ENCODE measurements around the gene CDAN1.

The CDAN1 gene

DNA sequence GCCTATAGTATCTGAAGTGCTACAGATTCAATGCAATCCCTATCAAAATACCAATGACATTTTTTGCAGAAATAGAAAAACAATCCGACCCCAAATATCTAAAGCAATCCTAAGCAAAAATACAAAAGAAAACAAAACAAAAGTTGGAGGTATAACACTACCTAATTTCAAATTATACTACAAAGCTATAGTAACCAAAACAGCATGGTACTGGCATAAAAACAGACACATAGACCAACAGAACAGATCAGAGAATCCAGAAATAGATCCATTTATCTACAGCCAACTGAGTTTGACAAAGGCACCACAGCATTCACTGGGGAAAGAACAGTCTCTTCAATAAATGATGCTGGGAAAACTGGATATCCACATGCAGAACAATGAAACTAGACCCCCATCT lies 23.8 kb upstream of the CDAN1 start:
- no peak overlapping the region for H3K4me3 ChIP-seq (replicated peaks; ENCODE audit: low read depth, low read length)
- no peak for DNase-seq (ENCODE audit: extremely low read depth, low read depth)
- TF ChIP-seq, protein P1, sequence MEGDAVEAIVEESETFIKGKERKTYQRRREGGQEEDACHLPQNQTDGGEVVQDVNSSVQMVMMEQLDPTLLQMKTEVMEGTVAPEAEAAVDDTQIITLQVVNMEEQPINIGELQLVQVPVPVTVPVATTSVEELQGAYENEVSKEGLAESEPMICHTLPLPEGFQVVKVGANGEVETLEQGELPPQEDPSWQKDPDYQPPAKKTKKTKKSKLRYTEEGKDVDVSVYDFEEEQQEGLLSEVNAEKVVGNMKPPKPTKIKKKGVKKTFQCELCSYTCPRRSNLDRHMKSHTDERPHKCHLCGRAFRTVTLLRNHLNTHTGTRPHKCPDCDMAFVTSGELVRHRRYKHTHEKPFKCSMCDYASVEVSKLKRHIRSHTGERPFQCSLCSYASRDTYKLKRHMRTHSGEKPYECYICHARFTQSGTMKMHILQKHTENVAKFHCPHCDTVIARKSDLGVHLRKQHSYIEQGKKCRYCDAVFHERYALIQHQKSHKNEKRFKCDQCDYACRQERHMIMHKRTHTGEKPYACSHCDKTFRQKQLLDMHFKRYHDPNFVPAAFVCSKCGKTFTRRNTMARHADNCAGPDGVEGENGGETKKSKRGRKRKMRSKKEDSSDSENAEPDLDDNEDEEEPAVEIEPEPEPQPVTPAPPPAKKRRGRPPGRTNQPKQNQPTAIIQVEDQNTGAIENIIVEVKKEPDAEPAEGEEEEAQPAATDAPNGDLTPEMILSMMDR (IDR thresholded peaks at IDR 0.05; ENCODE audit: low read depth, low read length, missing control alignments), result no peak

- TF ChIP-seq, protein P1 (IDR thresholded peaks at IDR 0.05; ENCODE audit: low read depth, low read length, missing control alignments), result no peak
Observed at GRCh38 chr15:42759093-42759492, 22.2 kb upstream of the CDAN1 start.

DNA sequence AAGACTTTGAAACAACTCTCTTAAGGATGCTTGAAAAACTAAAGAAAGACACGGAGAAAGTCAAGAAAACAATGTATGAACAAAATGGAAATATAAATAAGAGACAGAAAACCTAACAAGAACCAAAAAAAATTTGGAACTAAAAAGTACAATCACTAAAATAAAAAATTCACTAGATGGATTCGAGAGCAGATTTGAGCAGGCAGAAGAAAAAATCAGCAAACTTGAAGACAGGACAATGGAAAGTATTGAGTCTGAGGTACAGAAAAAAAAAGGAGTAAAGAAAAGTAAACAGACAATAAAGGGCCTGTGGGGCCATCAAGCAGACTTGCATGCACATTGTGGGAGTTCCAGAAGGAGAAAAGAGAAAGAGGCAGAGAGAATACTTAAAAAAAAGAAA lies 13.4 kb upstream of the CDAN1 start:
- no peak for DNase-seq (ENCODE audit: extremely low read depth, low read depth)
- H3K4me3 ChIP-seq (replicated peaks; ENCODE audit: low read depth, low read length), result no peak overlapping the region
- TF ChIP-seq, protein P1 (IDR thresholded peaks at IDR 0.05; ENCODE audit: low read depth, low read length, missing control alignments), result no peak

More at GRCh38 chr15:42759093-42759492, 22.2 kb upstream of the CDAN1 start:
- no peak overlapping the region for H3K4me3 ChIP-seq (replicated peaks; ENCODE audit: low read depth, low read length)
- DNase-seq (ENCODE audit: extremely low read depth, low read depth), result no peak

DNA sequence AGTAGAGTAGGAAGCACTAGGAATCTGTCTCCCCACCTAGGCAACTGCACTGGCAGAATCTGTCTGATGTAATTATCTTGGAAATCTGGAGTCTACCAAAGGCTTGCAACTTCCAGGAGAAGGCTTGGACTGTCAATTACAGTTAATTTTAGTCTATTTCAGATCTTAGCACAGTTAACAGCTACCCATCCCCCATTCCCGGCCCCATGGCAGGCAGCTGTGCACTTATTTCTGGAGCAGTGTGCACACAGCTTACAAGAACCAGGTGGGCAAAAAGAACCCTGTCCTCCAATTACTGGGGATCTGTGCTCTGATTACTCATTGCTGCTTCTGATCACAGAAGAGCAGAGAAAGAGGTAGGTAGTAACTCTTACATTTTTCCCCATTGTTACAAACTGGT lies 12.3 kb upstream of the CDAN1 start:
- DNase-seq (ENCODE audit: extremely low read depth, low read depth), result no peak
- TF ChIP-seq, protein P1 (IDR thresholded peaks at IDR 0.05; ENCODE audit: low read depth, low read length, missing control alignments), result no peak
- H3K4me3 ChIP-seq (replicated peaks; ENCODE audit: low read depth, low read length), result no peak overlapping the region

DNA sequence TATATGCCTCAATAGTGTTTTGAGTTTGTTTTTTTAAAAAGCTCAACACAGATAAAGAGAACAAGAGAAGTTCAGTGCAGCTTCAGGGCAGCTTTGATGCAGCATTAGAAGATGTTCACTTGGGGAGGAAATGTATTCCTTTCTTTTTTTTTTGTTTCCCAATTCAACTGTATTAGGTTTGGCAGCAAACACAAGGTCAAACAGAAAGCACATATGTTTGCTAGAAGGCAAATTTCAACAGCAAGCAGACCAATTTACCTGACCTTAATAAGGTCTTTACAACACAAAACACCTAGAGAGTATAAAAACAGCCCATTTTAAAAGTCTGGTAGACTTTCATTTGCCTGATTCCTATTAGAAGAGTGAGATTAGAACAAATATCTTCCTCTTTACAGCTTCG lies 7.3 kb upstream of the CDAN1 start:
- H3K4me3 ChIP-seq (replicated peaks; ENCODE audit: low read depth, low read length), result no peak overlapping the region
- no peak for DNase-seq (ENCODE audit: extremely low read depth, low read depth)

GRCh38 chr15:42742149-42742548 lies 5.2 kb upstream of the CDAN1 start:
- H3K4me3 ChIP-seq (replicated peaks; ENCODE audit: low read depth, low read length), result no peak overlapping the region
- DNase-seq (ENCODE audit: extremely low read depth, low read depth), result no peak
- TF ChIP-seq, protein P1 (IDR thresholded peaks at IDR 0.05; ENCODE audit: low read depth, low read length, missing control alignments), result no peak

More for the DNA sequence above, 7.3 kb upstream of the CDAN1 start:
- TF ChIP-seq, protein P1 (IDR thresholded peaks at IDR 0.05; ENCODE audit: low read depth, low read length, missing control alignments), result no peak

GRCh38 chr15:42741710-42742109 lies 4.8 kb upstream of the CDAN1 start:
- no peak for DNase-seq (ENCODE audit: extremely low read depth, low read depth)
- no peak overlapping the region for H3K4me3 ChIP-seq (replicated peaks; ENCODE audit: low read depth, low read length)
- TF ChIP-seq, protein P1 (IDR thresholded peaks at IDR 0.05; ENCODE audit: low read depth, low read length, missing control alignments), result no peak

Data from HFF-Myc (cell line).